HepG2 (cell line): ENCODE data around the gene PBX4. TPM values are rescaled to one million over a fixed set of nuclear protein-coding genes. Genes with fewer than 3 reads are reported as not detected.
A peak's percentile ranks its signal among the peaks of the same experiment; 100 is the strongest.

Source experiments
- ATAC-seq: fragments of 200-7000 bp; cut with Tn5 transposase; 3 replicates; pipeline ENCODE4 v1.9.1; 2020; ENCODE audit warnings: mild to moderate bottlenecking, moderate library complexity
- BruUV-seq: library from RNA; stranded (reverse); fragments of 400-500 nt; replicated peaks from 2 replicates; lab custom pipeline; 2021; lab: Mats Ljungman, UMichigan
- CTCF ChIA-PET: fragments of 300-600 bp; formaldehyde crosslinking; extraction: SDS; loops from one replicate; lab custom pipeline; 2021; ENCODE audit warnings: low total read pairs, inconsistent platforms, low intra/inter-chr PET ratio; lab: Yijun Ruan, JAX
- POLR2A ChIA-PET: fragments of 350-600 bp; sonication (Branson Sonifier 250); formaldehyde crosslinking; loops from one replicate; lab custom pipeline; 2020; ENCODE audit warnings: antibody characterized with exemption, inconsistent platforms; lab: Yijun Ruan, JAX
- DNase-seq: peaks from one replicate; pipeline ENCODE4 v3.0.0-alpha.2; 2015; ENCODE audit warnings: low spot score
- FAIRE-seq: peaks from 3 replicates; lab custom pipeline; 2011; peaks lifted over from hg19 to GRCh38; lab: Jason Lieb, UNC
- H2AFZ ChIP-seq: one replicate; pipeline ENCODE4 v1.6.1; 2011; ENCODE audit warnings: low read length, inconsistent platforms
- H3K27ac ChIP-seq: fragments of 300-600 bp; 3 replicates; pipeline ENCODE4 v1.8.0; 2011; ENCODE audit warnings: mixed run types, mild to moderate bottlenecking, mixed read lengths, low read length, inconsistent platforms; ENCODE audit not compliant: insufficient read depth; ENCODE audit errors: extremely low read length
- H3K27me3 ChIP-seq, 2 experiments: fragments of 200-600 bp in 1 of 2; 2 replicates in 1 of 2; 3 replicates in 1 of 2; pipeline versions ENCODE4 v1.6.0 to v1.8.0; 2011; ENCODE audit warnings: low read length in 2 of 2, mild to moderate bottlenecking in 2 of 2, moderate library complexity in 2 of 2, inconsistent platforms in 1 of 2; ENCODE audit not compliant: insufficient read depth in 2 of 2, control insufficient read depth in 1 of 2
- H3K36me3 ChIP-seq, 2 experiments: fragments of 200-600 bp in 1 of 2; replicated peaks in 1 of 2; 2 replicates in 1 of 2; 3 replicates in 1 of 2; pipeline versions ENCODE4 v1.5.1 to v1.8.0; 2011; ENCODE audit warnings: low read length in 2 of 2, inconsistent platforms in 1 of 2; ENCODE audit not compliant: insufficient read depth in 2 of 2, control insufficient read depth in 1 of 2
- H3K4me1 ChIP-seq: 2 replicates; pipeline ENCODE4 v1.5.1; 2012; ENCODE audit warnings: low read length, inconsistent platforms; ENCODE audit not compliant: insufficient read depth
- H3K4me2 ChIP-seq: 2 replicates; pipeline ENCODE4 v1.6.0; 2011; ENCODE audit warnings: low read depth, low read length, inconsistent platforms
- H3K4me3 ChIP-seq, 3 experiments: fragments of 200-600 bp in 1 of 3; sonication (generic), shearing (Covaris generic) in 1 of 3; replicated peaks in 1 of 3; 2 replicates each; pipeline ENCODE4 v1.5.1; 2011 to 2016; ENCODE audit warnings: low read length in 3 of 3, inconsistent platforms in 2 of 3, low read depth in 2 of 3, mild to moderate bottlenecking in 2 of 3, control low read depth in 1 of 3, mixed read lengths in 1 of 3; ENCODE audit not compliant: insufficient read depth in 1 of 3
- H3K79me2 ChIP-seq: one replicate; pipeline ENCODE4 v1.6.1; 2011; ENCODE audit warnings: low read length, inconsistent platforms; ENCODE audit not compliant: insufficient read depth
- H3K9ac ChIP-seq: 2 replicates; pipeline ENCODE4 v1.6.0; 2011; ENCODE audit warnings: mild to moderate bottlenecking, low read depth, low read length, inconsistent platforms; ENCODE audit not compliant: insufficient read depth
- H3K9me3 ChIP-seq: 2 replicates; pipeline ENCODE4 v1.5.1; 2012; ENCODE audit warnings: mild to moderate bottlenecking, low read length
- H4K20me1 ChIP-seq: 2 replicates; pipeline ENCODE4 v1.6.0; 2011; ENCODE audit warnings: inconsistent platforms, mild to moderate bottlenecking, low read length, moderate library complexity; ENCODE audit not compliant: insufficient read depth
- AGO1 ChIP-seq: fragments of 200-400 bp; formaldehyde crosslinking; IDR thresholded peaks from 2 replicates; pipeline ENCODE4 v1.6.1; 2017; ENCODE audit warnings: mild to moderate bottlenecking, low read depth, low read length, moderate library complexity; ENCODE audit not compliant: poor library complexity, severe bottlenecking
- DZIP1 ChIP-seq: sonication (generic); formaldehyde crosslinking; IDR thresholded peaks from 2 replicates; pipeline ENCODE4 v1.5.0; 2020; ENCODE audit warnings: mild to moderate bottlenecking, missing genetic modification reagents
- KDM5B ChIP-seq: sonication (generic); formaldehyde crosslinking; IDR thresholded peaks from 2 replicates; pipeline ENCODE4 v1.4.0; 2020; ENCODE audit warnings: missing genetic modification reagents, mild to moderate bottlenecking, borderline replicate concordance
- MXD1 ChIP-seq: sonication (generic); formaldehyde crosslinking; IDR thresholded peaks from 2 replicates; pipeline ENCODE4 v1.4.0; 2020; ENCODE audit warnings: mild to moderate bottlenecking, missing genetic modification reagents
- TFDP2 ChIP-seq: sonication (generic); formaldehyde crosslinking; IDR thresholded peaks from 2 replicates; pipeline ENCODE4 v1.4.0; 2020; ENCODE audit warnings: missing genetic modification reagents
- ZFY ChIP-seq: sonication (generic); formaldehyde crosslinking; IDR thresholded peaks from 2 replicates; pipeline ENCODE4 v1.4.0; 2020; ENCODE audit warnings: missing genetic modification reagents
- ZNF224 ChIP-seq: sonication (generic); formaldehyde crosslinking; IDR thresholded peaks from 2 replicates; pipeline ENCODE4 v1.5.0; 2020; ENCODE audit warnings: mild to moderate bottlenecking, missing genetic modification reagents
- ZNF501 ChIP-seq: sonication (generic); formaldehyde crosslinking; IDR thresholded peaks from 2 replicates; pipeline ENCODE4 v1.5.1; 2020; ENCODE audit warnings: mild to moderate bottlenecking, moderate library complexity, missing genetic modification reagents
- ZNF550 ChIP-seq: sonication (generic); formaldehyde crosslinking; IDR thresholded peaks from 2 replicates; pipeline ENCODE4 v1.4.0; 2020; ENCODE audit warnings: mild to moderate bottlenecking, missing genetic modification reagents, borderline replicate concordance
- ZNF629 ChIP-seq: sonication (generic); formaldehyde crosslinking; conservative IDR thresholded peaks from 2 replicates; pipeline ENCODE4 v1.5.0; 2020; ENCODE audit warnings: missing genetic modification reagents
- ZSCAN22 ChIP-seq: sonication (generic); formaldehyde crosslinking; IDR thresholded peaks from 2 replicates; pipeline ENCODE4 v1.4.0; 2020; ENCODE audit warnings: mild to moderate bottlenecking, missing genetic modification reagents
- WGBS: methylation state at CpG from one replicate; pipeline ENCODE4 v1.1.6; 2017; ENCODE audit warnings: low lambda C conversion rate; 5-methylcytosine and 5-hydroxymethylcytosine counted together
- in situ Hi-C: cut with HindIII; loops from 2 replicates; pipeline ENCODE4 v1.10.0; 2017; ENCODE audit warnings: low pct_unique_long_range_greater_than_20kb; ENCODE audit not compliant: extremely low pct_ligation_motif_present
- intact Hi-C: fragments of 100-400 bp; cut with micrococcal nuclease; formaldehyde crosslinking; loops from one replicate; pipeline ENCODE4 v1.10.0; 2022; ENCODE audit not compliant: unreplicated experiment
- polyA plus RNA-seq, 8 experiments: library from polyadenylated mRNA; depleted of rRNA in 3 of 8; stranded (reverse) in 7 of 8; unstranded in 1 of 8; fragments of >200 nt; fragmentation: Illumina TruSeq in 4 of 8; extraction: Trizol in 4 of 8; gene quantifications; 2 replicates each; pipeline versions ENCODE4 v1.2.1 to v1.2.3, GENCODE V29; 2011 to 2016; ENCODE audit warnings: low read depth in 4 of 8, missing spikeins in 1 of 8, mixed read lengths in 1 of 8; ENCODE audit not compliant: insufficient read depth in 1 of 8
- total RNA-seq, 5 experiments: library from RNA; depleted of rRNA; stranded (reverse); fragments of >200 nt; fragmentation: Illumina TruSeq; extraction: Trizol; gene quantifications; 2 replicates each; pipeline ENCODE4 v1.2.3, GENCODE V29; 2016; ENCODE audit warnings: low read depth in 1 of 5

The PBX4 gene
- total and polyA plus RNA-seq, 2 of the 13 experiments (the other 11 are each of a cell fraction or from before 2014, with no cell fraction given): not detected

GRCh38 chr19:19538785-19539166 is 79.7 kb downstream of the PBX4 start:
- Histone ChIP-seq H3K9me3 (no peaks in the 10 kb centered on the region), H3K27ac (no peak overlapping the region), H3K4me1 (0 out of 2 replicates have a peak, but pooled peaks cover 5% of the 10 kb centered on the region), H3K36me3 (no peaks in the 10 kb centered on the region), H4K20me1 (no peaks in the 10 kb centered on the region), H3K4me3 (peak overlapping the region in 2 of 3 experiments; percentile 6 to 61; a peak in 1 of 6 replicates), H3K9ac (no peak overlapping the region), H3K27me3 (peaks cover 0 to 10% of the 10 kb centered on the region in 2 experiments; a peak in 1 of 5 replicates), H2AFZ (no peak overlapping the region), H3K79me2 (no peaks in the 10 kb centered on the region), H3K4me2 (peak overlapping the region; percentile 50; the same call in 1 of the 2 replicates)
- ChIA-PET CTCF (no interaction called here), POLR2A (no interaction called here)
- no peak for DNase-seq
- ATAC-seq: peak; percentile 5; the same call in 2 of the 3 replicates
- intact Hi-C loops (no loop called here), in situ Hi-C loops (loop anchor here (5.0 to 25.0 kb wide), 2 partner anchors 104 to 424 kb away; partner anchors contain the start of gene GMIP)
- no peak for FAIRE-seq
- TF ChIP-seq TFDP2 (CRISPR knock-in tag) (no peak), ZSCAN22 (CRISPR knock-in tag) (0 out of 2 replicates have a peak, but pooled peaks have one; percentile 48), ZFY (CRISPR knock-in tag) (no peak), ZNF550 (no peak), ZNF629 (CRISPR knock-in tag) (0 out of 2 replicates have a peak, but pooled peaks have one; percentile 39)
- no TSS peak for BruUV-seq
- 77% methylated on average over 5 of the region's 7 CpGs for WGBS

- ChIA-PET CTCF (no interaction called here), POLR2A (no interaction called here)
- BruUV-seq: no TSS peak
- no peaks in the 10 kb centered on the region for H3K79me2 ChIP-seq
- intact Hi-C loops: no loop called here
- WGBS: 42% methylated on average over 15 of the region's 56 CpGs
- peak within 1 kb of the TSS; percentile 15; the same call in 1 of the 2 replicates for H3K9ac ChIP-seq
- H3K4me3 ChIP-seq: peak within 1 kb of the TSS; percentile 6 to 61 (median 16); a peak in 3 of 6 replicates
- DNase-seq (no peak), ATAC-seq (peak; percentile 28), FAIRE-seq (no peak)
- H3K27me3 ChIP-seq: peaks cover 0 to 9% of the 10 kb centered on the region in 2 experiments; a peak in 1 of 5 replicates
- in situ Hi-C loops: loop anchor here (5.0 to 25.0 kb wide), 2 partner anchors 104 to 424 kb away; partner anchors contain the start of gene GMIP
- H3K27ac ChIP-seq: no peak within 1 kb of the TSS
- no peak within 1 kb of the TSS for H2AFZ ChIP-seq
- H3K36me3 ChIP-seq: no peaks in the 10 kb centered on the region
- H3K4me2 ChIP-seq: peak within 1 kb of the TSS; percentile 50
- H4K20me1 ChIP-seq: no peaks in the 10 kb centered on the region
- H3K4me1 ChIP-seq: 0 out of 2 replicates have a peak, but pooled peaks cover 5% of the 10 kb centered on the region
- no peaks in the 10 kb centered on the region for H3K9me3 ChIP-seq
- TF ChIP-seq KDM5B (CRISPR knock-in tag) (peak; percentile 21; the same call in 1 of the 2 replicates), ZNF224 (0 out of 2 replicates have a peak, but pooled peaks have one; percentile 27), DZIP1 (CRISPR knock-in tag) (0 out of 2 replicates have a peak, but pooled peaks have one; percentile 58), MXD1 (CRISPR knock-in tag) (peak; percentile 43; the same call in 1 of the 2 replicates), AGO1 (peak; percentile 20), ZNF501 (peak; percentile 22; the same call in 1 of the 2 replicates)
These were observed 80.3 kb downstream of the PBX4 start, which contains the start of gene CILP2 for GRCh38 chr19:19538061-19538784. Gene CILP2, plus strand, starts transcription at chr19:19538265. Its CDS starts 85 bp downstream, at chr19:19538350.
